ENCODE results near the gene DALRD3.

Gene DALRD3

DNA sequence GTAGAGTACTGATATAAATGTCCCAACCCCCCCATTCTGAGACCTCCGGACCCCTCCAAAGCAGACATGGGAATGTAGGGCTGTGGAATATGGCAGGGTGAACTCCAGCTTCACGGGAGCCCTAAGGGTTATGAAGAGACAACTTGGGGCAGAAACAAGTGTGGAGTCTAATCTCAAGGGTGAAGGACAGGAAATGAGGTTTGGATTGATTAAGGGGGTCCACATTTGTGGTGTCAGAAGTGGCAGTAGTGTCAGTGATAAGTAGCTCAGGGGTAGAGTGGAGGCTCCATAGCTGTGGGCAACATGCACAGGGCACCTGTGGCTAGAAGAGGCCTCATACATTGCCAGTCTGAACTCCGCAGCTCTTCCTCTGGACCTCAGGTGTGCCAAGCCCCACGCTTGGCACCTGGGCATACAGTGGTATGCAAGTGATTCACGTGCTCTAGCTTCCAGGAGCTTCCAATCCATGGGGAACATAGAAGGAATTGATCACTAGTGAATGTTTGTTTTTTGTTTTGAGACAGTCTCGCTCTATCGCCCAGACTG is 32.5 kb downstream of the DALRD3 start:
- Histone ChIP-seq H3K4me1 (peaks cover 2 to 17% (median 12%) of the 10 kb centered on the region in 4 donors), H3K36me3 (peaks cover 21 to 58% (median 54%) of the 10 kb centered on the region in 3 donors), H3K27ac (no peak overlapping the region), H3K27me3 (no peaks in the 10 kb centered on the region), H3K4me3 (no peak overlapping the region), H3K9me3 (no peaks in the 10 kb centered on the region)
- DNase-seq: no peak
- TF ChIP-seq, protein P1, sequence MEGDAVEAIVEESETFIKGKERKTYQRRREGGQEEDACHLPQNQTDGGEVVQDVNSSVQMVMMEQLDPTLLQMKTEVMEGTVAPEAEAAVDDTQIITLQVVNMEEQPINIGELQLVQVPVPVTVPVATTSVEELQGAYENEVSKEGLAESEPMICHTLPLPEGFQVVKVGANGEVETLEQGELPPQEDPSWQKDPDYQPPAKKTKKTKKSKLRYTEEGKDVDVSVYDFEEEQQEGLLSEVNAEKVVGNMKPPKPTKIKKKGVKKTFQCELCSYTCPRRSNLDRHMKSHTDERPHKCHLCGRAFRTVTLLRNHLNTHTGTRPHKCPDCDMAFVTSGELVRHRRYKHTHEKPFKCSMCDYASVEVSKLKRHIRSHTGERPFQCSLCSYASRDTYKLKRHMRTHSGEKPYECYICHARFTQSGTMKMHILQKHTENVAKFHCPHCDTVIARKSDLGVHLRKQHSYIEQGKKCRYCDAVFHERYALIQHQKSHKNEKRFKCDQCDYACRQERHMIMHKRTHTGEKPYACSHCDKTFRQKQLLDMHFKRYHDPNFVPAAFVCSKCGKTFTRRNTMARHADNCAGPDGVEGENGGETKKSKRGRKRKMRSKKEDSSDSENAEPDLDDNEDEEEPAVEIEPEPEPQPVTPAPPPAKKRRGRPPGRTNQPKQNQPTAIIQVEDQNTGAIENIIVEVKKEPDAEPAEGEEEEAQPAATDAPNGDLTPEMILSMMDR (IDR thresholded peaks at IDR 0.05): no peak
- intact Hi-C loops (cut with DNase I; ENCODE audit: low total_unique reads): loop anchor here (5.0 kb wide), 1 partner anchor 36 kb away; the partner anchor contains the start of gene NDUFAF3

DNA sequence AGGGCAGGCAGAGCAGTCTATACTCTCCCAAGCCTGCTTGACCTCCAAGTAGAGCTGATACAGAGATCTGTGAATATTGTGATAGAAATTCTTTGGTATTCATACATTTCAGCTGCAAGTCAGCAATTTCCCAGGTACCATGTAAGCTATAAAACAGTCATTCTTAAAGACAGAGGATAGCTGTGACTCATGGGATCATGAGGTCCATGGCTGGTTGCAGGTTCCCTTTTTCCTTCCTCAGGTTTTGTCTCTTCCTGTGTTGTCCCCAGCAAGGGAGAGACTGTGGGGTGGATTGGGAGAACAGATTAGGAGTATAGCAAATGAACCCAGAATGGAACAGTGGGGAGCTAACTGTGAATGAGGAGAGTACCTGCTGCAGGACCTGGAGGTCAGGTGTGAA is 33.7 kb downstream of the DALRD3 start:
- peaks cover 0 to 16% (median 11%) of the 10 kb centered on the region in 4 donors for H3K4me1 ChIP-seq
- H3K27me3 ChIP-seq: no peaks in the 10 kb centered on the region
- no peak for DNase-seq
- TF ChIP-seq, protein P1 (IDR thresholded peaks at IDR 0.05): no peak
- no peaks in the 10 kb centered on the region for H3K9me3 ChIP-seq
- H3K27ac ChIP-seq: no peak overlapping the region
- no peak overlapping the region for H3K4me3 ChIP-seq
- intact Hi-C loops (cut with DNase I; ENCODE audit: low total_unique reads): loop anchor here (5.0 kb wide), 1 partner anchor 38 kb away; the partner anchor contains the start of gene NDUFAF3
- H3K36me3 ChIP-seq: peaks cover 33 to 70% (median 66%) of the 10 kb centered on the region in 3 donors

- no peak for DNase-seq
- Histone ChIP-seq H3K36me3 (peaks cover 46 to 83% (median 79%) of the 10 kb centered on the region in 3 donors), H3K4me1 (peaks cover 0 to 2% (median 1%) of the 10 kb centered on the region in 4 donors), H3K27ac (no peak overlapping the region), H3K4me3 (no peak overlapping the region), H3K9me3 (no peaks in the 10 kb centered on the region), H3K27me3 (no peaks in the 10 kb centered on the region)
- intact Hi-C loops (cut with DNase I; ENCODE audit: low total_unique reads): no loop called here
- TF ChIP-seq, protein P1 (IDR thresholded peaks at IDR 0.05): no peak
Observed at GRCh38 chr3:48983096-48983495, 35.3 kb downstream of the DALRD3 start.

GRCh38 chr3:48982686-48983085 is 35.7 kb downstream of the DALRD3 start:
- DNase-seq: no peak
- H3K27ac ChIP-seq: no peak overlapping the region
- TF ChIP-seq, protein P1 (IDR thresholded peaks at IDR 0.05): no peak
- no peaks in the 10 kb centered on the region for H3K4me1 ChIP-seq
- intact Hi-C loops (cut with DNase I; ENCODE audit: low total_unique reads): no loop called here
- peaks cover 50 to 87% (median 83%) of the 10 kb centered on the region in 3 donors for H3K36me3 ChIP-seq
- no peaks in the 10 kb centered on the region for H3K9me3 ChIP-seq
- no peak overlapping the region for H3K4me3 ChIP-seq
- H3K27me3 ChIP-seq: no peaks in the 10 kb centered on the region

DNA sequence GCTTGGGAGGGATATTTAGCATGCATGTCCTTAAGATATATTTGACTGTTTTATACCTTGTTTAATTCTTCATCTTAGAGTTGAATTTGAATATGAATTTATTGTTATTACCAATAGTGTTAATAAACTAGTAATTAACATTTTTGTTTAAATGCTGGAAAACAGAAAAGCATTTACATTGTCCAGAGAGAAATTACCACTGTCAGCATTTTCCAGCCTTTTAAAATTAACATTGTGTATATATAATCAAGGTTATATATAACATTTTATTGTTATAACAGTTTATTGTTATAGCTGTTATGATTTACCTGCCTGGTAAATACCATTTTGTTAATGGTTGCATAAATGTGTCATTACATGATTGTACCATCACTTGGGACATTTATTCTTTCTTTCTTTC is 36.4 kb downstream of the DALRD3 start:
- no peaks in the 10 kb centered on the region for H3K9me3 ChIP-seq
- no peak overlapping the region for H3K4me3 ChIP-seq
- H3K36me3 ChIP-seq: peaks cover 57 to 93% (median 89%) of the 10 kb centered on the region in 3 donors
- DNase-seq: no peak
- H3K4me1 ChIP-seq: no peaks in the 10 kb centered on the region
- no peaks in the 10 kb centered on the region for H3K27me3 ChIP-seq
- intact Hi-C loops (cut with DNase I; ENCODE audit: low total_unique reads): no loop called here
- no peak overlapping the region for H3K27ac ChIP-seq
- TF ChIP-seq, protein P1 (IDR thresholded peaks at IDR 0.05): no peak

Data from tibial artery (tissue), 4 donors.